B cell (primary cell): ENCODE data around the gene ZNF620. TPM values are rescaled to one million over a fixed set of nuclear protein-coding genes. Genes with fewer than 3 reads are reported as not detected.

Source experiments
- ATAC-seq: fragments of 200-7000 bp; cut with Tn5 transposase; one replicate; pipeline ENCODE4 v1.10.0; 2021; ENCODE audit warnings: low read depth, mild to moderate bottlenecking, moderate number of reproducible peaks, moderate library complexity
- CTCF ChIA-PET: fragments of 350-600 bp; sonication (Branson Sonifier 250); formaldehyde crosslinking; loops from one replicate; lab custom pipeline; 2021; ENCODE audit warnings: antibody characterized with exemption, inconsistent platforms; lab: Charles Lee
- POLR2A ChIA-PET: fragments of 350-600 bp; sonication (Branson Sonifier 250); formaldehyde crosslinking; loops from one replicate; lab custom pipeline; 2021; ENCODE audit warnings: antibody characterized with exemption; lab: Charles Lee
- DNase-seq: peaks from one replicate; pipeline ENCODE4 v3.0.0; 2013
- H2AFZ ChIP-seq: 2 replicates; pipeline ENCODE4 v1.6.1; 2012; ENCODE audit warnings: mild to moderate bottlenecking, low read depth, low read length; ENCODE audit not compliant: insufficient read depth, poor library complexity, severe bottlenecking
- H3K27ac ChIP-seq, 2 donors: 1 replicate in 1 of 2; 2 replicates in 1 of 2; pipeline ENCODE4 v1.5.1; 2012 to 2013; ENCODE audit warnings: low read length in 2 of 2, mild to moderate bottlenecking in 2 of 2, moderate library complexity in 1 of 2
- H3K27me3 ChIP-seq, 4 experiments: fragments of 200-600 bp in 1 of 4; sonication (generic) in 1 of 4; replicated peaks in 1 of 4; 1 replicate in 2 of 4; 2 replicates in 2 of 4; pipeline versions ENCODE4 v1.6.1 to v1.7.0; 2013 to 2016; ENCODE audit warnings: low read length in 3 of 4, mild to moderate bottlenecking in 2 of 4, mixed read lengths in 1 of 4, moderate library complexity in 1 of 4; ENCODE audit not compliant: insufficient read depth in 4 of 4, control insufficient read depth in 3 of 4; ENCODE audit errors: control extremely low read depth in 1 of 4
- H3K36me3 ChIP-seq, 2 experiments: replicated peaks in 1 of 2; 1 replicate in 1 of 2; 2 replicates in 1 of 2; pipeline versions ENCODE4 v1.6.1 to v1.7.1; 2013; ENCODE audit warnings: low read length in 1 of 2; ENCODE audit not compliant: insufficient read depth in 2 of 2, control insufficient read depth in 1 of 2; ENCODE audit errors: control extremely low read depth in 1 of 2, extremely low read depth in 1 of 2
- H3K4me1 ChIP-seq, 2 donors: fragments of 200-600 bp in 1 of 2; sonication (generic) in 1 of 2; 1 replicate in 1 of 2; 2 replicates in 1 of 2; pipeline versions ENCODE4 v1.5.1 to v1.6.1; 2013 to 2017; ENCODE audit warnings: low read length in 2 of 2; ENCODE audit not compliant: control insufficient read depth in 2 of 2, insufficient read depth in 2 of 2
- H3K4me2 ChIP-seq: replicated peaks from 2 replicates; pipeline ENCODE3; 2012; ENCODE audit warnings: mild to moderate bottlenecking, low read depth, low read length; ENCODE audit not compliant: poor library complexity, severe bottlenecking
- H3K4me3 ChIP-seq, 5 experiments: fragments of 200-600 bp in 1 of 5; sonication (generic) in 1 of 5; 1 replicate in 3 of 5; 2 replicates in 2 of 5; pipeline versions ENCODE4 v1.5.1 to v1.7.0; 2011 to 2016; ENCODE audit warnings: low read length in 4 of 5, mild to moderate bottlenecking in 4 of 5, low read depth in 2 of 5, control low read depth in 1 of 5, moderate library complexity in 1 of 5; ENCODE audit not compliant: insufficient read depth in 1 of 5; ENCODE audit errors: control extremely low read depth in 1 of 5, extremely low read depth in 1 of 5
- H3K79me2 ChIP-seq: fragments of 200-600 bp; sonication (generic); one replicate; pipeline ENCODE4 v1.6.0; 2016; ENCODE audit warnings: low read length; ENCODE audit not compliant: control insufficient read depth, insufficient read depth
- H3K9ac ChIP-seq: fragments of 200-600 bp; sonication (generic); 2 replicates; pipeline ENCODE4 v1.6.1; 2017; ENCODE audit warnings: mild to moderate bottlenecking, low read length, moderate library complexity
- H3K9me3 ChIP-seq, 3 donors: one replicate each; pipeline versions ENCODE4 v1.6.1 to v1.7.1; 2013; ENCODE audit warnings: low read length in 2 of 3; ENCODE audit not compliant: control insufficient read depth in 2 of 3, insufficient read depth in 1 of 3; ENCODE audit errors: control extremely low read depth in 1 of 3
- H4K20me1 ChIP-seq: 2 replicates; pipeline ENCODE4 v1.6.0; 2012; ENCODE audit warnings: mild to moderate bottlenecking, low read length; ENCODE audit not compliant: insufficient read depth, control insufficient read depth, poor library complexity, severe bottlenecking
- H3K27ac Mint-ChIP-seq: one replicate; pipeline ENCODE4 v1.8.0; 2021; ENCODE audit warnings: mixed read lengths
- H3K27me3 Mint-ChIP-seq: one replicate; pipeline ENCODE4 v1.8.0; 2021; ENCODE audit warnings: mixed read lengths
- H3K4me1 Mint-ChIP-seq: one replicate; pipeline ENCODE4 v1.8.0; 2021; ENCODE audit warnings: mixed read lengths
- H3K4me3 Mint-ChIP-seq: one replicate; pipeline ENCODE4 v1.8.0; 2021; ENCODE audit warnings: mixed read lengths
- H3K9me3 Mint-ChIP-seq: one replicate; pipeline ENCODE4 v1.8.0; 2022; ENCODE audit warnings: mixed read lengths; ENCODE audit not compliant: insufficient read depth
- EZH2 ChIP-seq: IDR thresholded peaks from 2 replicates; pipeline ENCODE4 v1.6.1; 2012; ENCODE audit warnings: borderline replicate concordance, low read depth, mild to moderate bottlenecking, moderate library complexity, low read length; ENCODE audit not compliant: insufficient read depth, poor library complexity, severe bottlenecking
- WGBS: methylation state at CpG from one replicate; pipeline ENCODE4 v1.1.5; 2013; ENCODE audit warnings: missing lambda C conversion rate; ENCODE audit not compliant: insufficient coverage; 5-methylcytosine and 5-hydroxymethylcytosine counted together
- intact Hi-C: fragments of 100-400 bp; cut with micrococcal nuclease; formaldehyde crosslinking; loops from one replicate; pipeline ENCODE4 v1.10.0; 2022
- polyA plus RNA-seq: library from polyadenylated mRNA; depleted of rRNA; stranded (reverse); fragments of >200 nt; gene quantifications from 2 replicates; pipeline ENCODE4 v1.2.3, GENCODE V29; 2012
- total RNA-seq, 2 donors: library from RNA; stranded (reverse); fragments of 120-200 nt in 1 of 2; gene quantifications; 1 replicate in 1 of 2; 2 replicates in 1 of 2; pipeline versions ENCODE4 v1.2.3 to v1.2.4, GENCODE V29; 2013 to 2022
- TF ChIP-seq, protein P1 (sequence below): fragments of 200-600 bp; IDR thresholded peaks from one replicate; pipeline ENCODE4 v1.8.0; 2022; ENCODE audit warnings: antibody characterized with exemption, mild to moderate bottlenecking

The ZNF620 gene
- total and polyA plus RNA-seq, 2 donors (not counting 1 experiment from before 2014, with no cell fraction given) = 1.2 to 6.6 TPM

DNA sequence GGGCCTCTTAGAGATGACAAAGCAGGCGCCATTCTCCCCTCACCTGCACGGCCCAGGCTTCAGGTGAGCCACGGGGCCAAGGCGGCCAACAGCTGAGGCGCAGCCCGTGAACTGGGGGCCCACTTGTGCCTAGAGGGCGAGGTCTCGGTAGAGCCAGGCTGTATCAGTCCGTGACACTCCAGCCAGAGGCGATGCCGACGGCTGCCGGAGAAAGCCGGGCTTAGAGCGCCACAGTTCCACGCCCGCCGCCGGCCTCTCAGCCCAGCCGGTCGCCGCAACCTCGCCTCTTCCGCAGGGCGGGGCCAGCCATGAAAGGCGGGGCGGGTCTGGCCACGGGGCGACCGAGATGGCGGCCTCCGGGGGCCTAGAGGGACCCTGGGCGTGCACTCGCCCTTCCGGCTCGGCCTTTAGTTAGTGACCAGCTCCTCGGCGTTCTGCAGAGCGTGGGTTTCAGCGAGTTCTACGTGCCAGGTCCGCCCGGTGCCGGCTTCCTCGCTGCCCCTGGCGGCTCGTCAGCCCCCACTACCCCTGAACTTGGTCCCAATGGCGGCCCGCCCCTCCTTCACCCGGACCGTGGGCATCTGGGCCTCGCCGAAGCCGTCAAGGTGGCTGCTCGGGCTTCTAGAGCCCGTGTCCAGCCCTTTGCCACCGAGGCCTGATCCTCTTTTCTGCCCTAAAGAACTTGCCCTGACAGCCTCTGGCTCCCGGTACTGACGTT lies 18.9 kb downstream of the ZNF620 start, which contains the start of gene ZNF621:
TSS of gene ZNF621 (plus strand) at position 393 of the 718 bp plus-strand sequence. CDS start 881 bp downstream, outside the sequence.
- under 1% methylated on average over 59 of the region's 59 CpGs for WGBS

More for the DNA sequence above, 18.9 kb downstream of the ZNF620 start, which contains the start of gene ZNF621:
- Mint-ChIP-seq H3K9me3 (no peaks in the 10 kb centered on the region), H3K27me3 (no peaks in the 10 kb centered on the region), H3K4me3 (peak within 1 kb of the TSS; percentile 96), H3K27ac (peak within 1 kb of the TSS; percentile 94), H3K4me1 (peaks cover 24% of the 10 kb centered on the region)
- H3K27ac ChIP-seq = peak within 1 kb of the TSS; percentile 86 to 91
- H3K4me1 ChIP-seq = peaks cover 16% of the 10 kb centered on the region in 2 donors
- intact Hi-C loops = loop anchor here (1.0 to 2.0 kb wide), 8 partner anchors 18 to 1438 kb away; partner anchors contain the start of genes CTNNB1, EIF1B, RPL14 and ULK4
- CTCF ChIA-PET = interaction anchor here (1.0 to 1.9 kb wide), 5 partner anchors 19 to 198 kb away, joined by 3 to 5 read pairs (median 5); partner anchors contain the start of genes RPL14 and ZNF620
- POLR2A ChIA-PET = interaction anchor here (0.7 to 1.3 kb wide), 2 partner anchors 675 to 1556 kb away, joined by 3 to 5 read pairs; partner anchors contain the start of gene CTNNB1
- peak within 1 kb of the TSS; percentile 100 for H2AFZ ChIP-seq
- TF ChIP-seq, protein P1, sequence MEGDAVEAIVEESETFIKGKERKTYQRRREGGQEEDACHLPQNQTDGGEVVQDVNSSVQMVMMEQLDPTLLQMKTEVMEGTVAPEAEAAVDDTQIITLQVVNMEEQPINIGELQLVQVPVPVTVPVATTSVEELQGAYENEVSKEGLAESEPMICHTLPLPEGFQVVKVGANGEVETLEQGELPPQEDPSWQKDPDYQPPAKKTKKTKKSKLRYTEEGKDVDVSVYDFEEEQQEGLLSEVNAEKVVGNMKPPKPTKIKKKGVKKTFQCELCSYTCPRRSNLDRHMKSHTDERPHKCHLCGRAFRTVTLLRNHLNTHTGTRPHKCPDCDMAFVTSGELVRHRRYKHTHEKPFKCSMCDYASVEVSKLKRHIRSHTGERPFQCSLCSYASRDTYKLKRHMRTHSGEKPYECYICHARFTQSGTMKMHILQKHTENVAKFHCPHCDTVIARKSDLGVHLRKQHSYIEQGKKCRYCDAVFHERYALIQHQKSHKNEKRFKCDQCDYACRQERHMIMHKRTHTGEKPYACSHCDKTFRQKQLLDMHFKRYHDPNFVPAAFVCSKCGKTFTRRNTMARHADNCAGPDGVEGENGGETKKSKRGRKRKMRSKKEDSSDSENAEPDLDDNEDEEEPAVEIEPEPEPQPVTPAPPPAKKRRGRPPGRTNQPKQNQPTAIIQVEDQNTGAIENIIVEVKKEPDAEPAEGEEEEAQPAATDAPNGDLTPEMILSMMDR = no peak
- no peak for TF ChIP-seq EZH2
- peak within 1 kb of the TSS; percentile 84 for H3K4me2 ChIP-seq
- no peaks in the 10 kb centered on the region for H3K27me3 ChIP-seq
- H3K79me2 ChIP-seq = peaks cover 23% of the 10 kb centered on the region
- H3K9ac ChIP-seq = peak within 1 kb of the TSS; percentile 96
- H3K36me3 ChIP-seq = peaks cover 0 to 17% of the 10 kb centered on the region in 2 experiments
- peak within 1 kb of the TSS; percentile 27 to 94 (median 87) for H3K4me3 ChIP-seq
- ATAC-seq (peak; percentile 99), DNase-seq (peak; percentile 89)
- no peaks in the 10 kb centered on the region for H4K20me1 ChIP-seq
- H3K9me3 ChIP-seq = no peaks in the 10 kb centered on the region
